Measurements from ENCODE around the gene SIGLEC7. TPM values are rescaled to one million over a fixed set of nuclear protein-coding genes. Genes with fewer than 3 reads are reported as not detected.

Gene SIGLEC7
- total RNA-seq, 3 donors from 2014 or later, result 0.16 TPM; not detected in 2

DNA sequence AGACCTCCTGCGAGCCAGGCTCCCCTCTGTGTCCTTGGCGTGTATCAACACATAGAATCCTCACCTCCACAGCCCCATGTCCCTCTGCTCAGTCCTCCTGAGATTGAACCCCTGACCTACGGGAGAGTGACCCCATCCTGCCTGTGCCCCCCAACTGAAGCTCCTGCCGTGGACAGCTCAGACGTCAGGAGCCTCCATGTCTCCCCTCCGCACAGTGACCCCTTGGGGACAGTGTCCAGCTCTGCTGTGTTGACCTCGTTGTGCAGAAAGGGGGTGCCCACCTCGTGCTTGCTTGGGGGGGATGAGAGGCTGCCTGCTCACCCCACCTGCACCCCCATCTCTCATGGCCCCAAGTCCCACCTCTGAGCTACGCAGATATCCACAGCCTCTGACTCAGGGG lies 17.9 kb upstream of the SIGLEC7 start:
- Mint-ChIP-seq H3K4me1 (ENCODE audit: low read depth) (peaks cover 74% of the 10 kb centered on the region), H3K27me3 (ENCODE audit: low read depth) (no peaks in the 10 kb centered on the region), H3K4me3 (peak overlapping the region; percentile 49), H3K9me3 (no peaks in the 10 kb centered on the region), H3K36me3 (ENCODE audit: insufficient read depth) (no peaks in the 10 kb centered on the region)
- no peak for ATAC-seq
- DNase-seq, result no peak

DNA sequence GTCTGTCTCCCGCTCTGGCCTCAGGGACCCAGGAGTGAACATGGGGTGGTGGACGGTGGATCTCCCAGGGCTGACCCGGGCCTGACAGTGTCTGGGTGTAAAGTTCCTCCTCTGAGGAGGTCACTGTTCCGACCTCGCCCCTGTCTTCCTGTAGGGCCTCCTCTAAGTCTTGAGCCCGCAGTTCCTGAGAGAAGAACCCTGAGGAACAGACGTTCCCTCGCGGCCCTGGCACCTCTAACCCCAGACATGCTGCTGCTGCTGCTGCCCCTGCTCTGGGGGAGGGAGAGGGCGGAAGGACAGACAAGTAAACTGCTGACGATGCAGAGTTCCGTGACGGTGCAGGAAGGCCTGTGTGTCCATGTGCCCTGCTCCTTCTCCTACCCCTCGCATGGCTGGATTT lies 17.4 kb upstream of the SIGLEC7 start, which contains the start of gene SIGLEC9:
Gene SIGLEC9, plus strand, starts transcription at position 178 of the 400 bp plus-strand sequence. Its CDS starts 69 bp downstream, at position 247.
- Mint-ChIP-seq H3K9me3 (no peaks in the 10 kb centered on the region), H3K36me3 (ENCODE audit: insufficient read depth) (no peaks in the 10 kb centered on the region), H3K27me3 (ENCODE audit: low read depth) (no peaks in the 10 kb centered on the region), H3K4me3 (peak within 1 kb of the TSS; percentile 54), H3K4me1 (ENCODE audit: low read depth) (peaks cover 77% of the 10 kb centered on the region)
- ATAC-seq, result no peak
- no peak for DNase-seq

GRCh38 chr19:51125421-51126075 lies 16.6 kb upstream of the SIGLEC7 start:
- ATAC-seq (no peak), DNase-seq (no peak)
- peak overlapping the region; percentile 54 for H3K4me3 Mint-ChIP-seq
- peaks cover under 1% of the 10 kb centered on the region for H3K27me3 Mint-ChIP-seq (ENCODE audit: low read depth)
- H3K4me1 Mint-ChIP-seq (ENCODE audit: low read depth), result peaks cover 85% of the 10 kb centered on the region
- H3K9me3 Mint-ChIP-seq, result no peaks in the 10 kb centered on the region
- no peaks in the 10 kb centered on the region for H3K36me3 Mint-ChIP-seq (ENCODE audit: insufficient read depth)

- no peaks in the 10 kb centered on the region for H3K9me3 Mint-ChIP-seq
- peaks cover 4% of the 10 kb centered on the region for H3K27me3 Mint-ChIP-seq (ENCODE audit: low read depth)
- H3K36me3 Mint-ChIP-seq (ENCODE audit: insufficient read depth), result no peaks in the 10 kb centered on the region
- no peak for ATAC-seq
- peak overlapping the region; percentile 11 for H3K4me3 Mint-ChIP-seq
- peaks cover 87% of the 10 kb centered on the region for H3K4me1 Mint-ChIP-seq (ENCODE audit: low read depth)
- DNase-seq, result no peak
Observed at GRCh38 chr19:51127032-51127431, 15.1 kb upstream of the SIGLEC7 start.

- DNase-seq (no peak), ATAC-seq (peak; percentile 26 to 28)
- no peaks in the 10 kb centered on the region for H3K9me3 Mint-ChIP-seq
- H3K27me3 Mint-ChIP-seq (ENCODE audit: low read depth), result peaks cover 4% of the 10 kb centered on the region
- H3K4me3 Mint-ChIP-seq, result no peak overlapping the region
- no peaks in the 10 kb centered on the region for H3K36me3 Mint-ChIP-seq (ENCODE audit: insufficient read depth)
- H3K4me1 Mint-ChIP-seq (ENCODE audit: low read depth), result peaks cover 86% of the 10 kb centered on the region
Observed at GRCh38 chr19:51127755-51128154, 14.3 kb upstream of the SIGLEC7 start.

DNA sequence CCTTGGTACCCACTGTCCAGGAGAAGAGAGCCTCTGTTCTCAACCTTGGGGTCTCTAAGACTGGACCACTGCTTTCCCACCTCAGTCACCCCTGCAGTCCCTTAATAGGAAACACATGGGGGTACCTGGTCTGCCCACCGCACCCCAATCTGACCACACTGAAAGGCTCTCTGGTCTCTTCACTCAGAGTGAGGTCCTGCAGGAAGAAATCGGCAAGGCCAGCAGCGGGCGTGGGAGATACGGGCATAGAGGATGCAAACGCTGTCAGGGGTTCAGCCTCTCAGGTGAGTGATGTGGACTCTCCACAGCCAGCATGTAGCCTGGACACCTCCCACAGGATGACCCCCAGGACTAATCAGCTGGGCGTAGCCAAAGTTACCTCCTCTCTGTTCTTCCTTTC lies 13.9 kb upstream of the SIGLEC7 start:
- no peak for DNase-seq
- peak overlapping the region; percentile 37 for H3K4me3 Mint-ChIP-seq
- no peak for ATAC-seq
- H3K4me1 Mint-ChIP-seq (ENCODE audit: low read depth), result peaks cover 82% of the 10 kb centered on the region
- no peaks in the 10 kb centered on the region for H3K36me3 Mint-ChIP-seq (ENCODE audit: insufficient read depth)
- no peaks in the 10 kb centered on the region for H3K9me3 Mint-ChIP-seq
- peaks cover 4% of the 10 kb centered on the region for H3K27me3 Mint-ChIP-seq (ENCODE audit: low read depth)

GRCh38 chr19:51129716-51130115 lies 12.4 kb upstream of the SIGLEC7 start:
- Mint-ChIP-seq H3K36me3 (ENCODE audit: insufficient read depth) (no peaks in the 10 kb centered on the region), H3K4me3 (no peak overlapping the region), H3K27me3 (ENCODE audit: low read depth) (peaks cover 4% of the 10 kb centered on the region), H3K4me1 (ENCODE audit: low read depth) (peaks cover 67% of the 10 kb centered on the region), H3K9me3 (no peaks in the 10 kb centered on the region)
- no peak for DNase-seq
- ATAC-seq, result no peak

GRCh38 chr19:51131780-51132680 lies 10.1 kb upstream of the SIGLEC7 start:
- peaks cover 60% of the 10 kb centered on the region for H3K4me1 Mint-ChIP-seq (ENCODE audit: low read depth)
- no peaks in the 10 kb centered on the region for H3K9me3 Mint-ChIP-seq
- DNase-seq (no peak), ATAC-seq (peak; percentile 42 to 47)
- no peaks in the 10 kb centered on the region for H3K36me3 Mint-ChIP-seq (ENCODE audit: insufficient read depth)
- peak overlapping the region; percentile 59 for H3K4me3 Mint-ChIP-seq
- peaks cover 4% of the 10 kb centered on the region for H3K27me3 Mint-ChIP-seq (ENCODE audit: low read depth)

DNA sequence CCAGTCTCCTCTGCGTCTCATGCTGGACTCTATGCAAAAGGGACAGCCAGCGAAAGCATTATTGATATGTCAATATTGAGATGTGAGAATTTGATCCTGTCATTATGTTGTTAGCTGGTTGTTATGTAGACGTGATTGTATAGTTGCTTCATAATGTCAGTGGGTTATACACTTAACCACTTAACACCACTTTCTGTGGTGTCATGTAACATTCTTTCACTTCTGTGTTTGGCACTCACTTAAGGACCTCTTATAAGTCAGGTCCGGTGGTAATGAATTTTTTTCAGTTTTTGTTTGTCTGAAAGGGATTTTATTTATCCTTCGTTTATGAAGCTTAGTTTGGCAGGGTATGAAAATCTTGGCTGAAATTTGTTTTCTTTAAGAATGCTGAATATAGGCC lies 7.1 kb upstream of the SIGLEC7 start:
- DNase-seq, result no peak
- H3K4me3 Mint-ChIP-seq, result no peak overlapping the region
- peaks cover 47% of the 10 kb centered on the region for H3K4me1 Mint-ChIP-seq (ENCODE audit: low read depth)
- H3K9me3 Mint-ChIP-seq, result no peaks in the 10 kb centered on the region
- H3K27me3 Mint-ChIP-seq (ENCODE audit: low read depth), result peaks cover 4% of the 10 kb centered on the region
- no peak for ATAC-seq
- H3K36me3 Mint-ChIP-seq (ENCODE audit: insufficient read depth), result no peaks in the 10 kb centered on the region

DNA sequence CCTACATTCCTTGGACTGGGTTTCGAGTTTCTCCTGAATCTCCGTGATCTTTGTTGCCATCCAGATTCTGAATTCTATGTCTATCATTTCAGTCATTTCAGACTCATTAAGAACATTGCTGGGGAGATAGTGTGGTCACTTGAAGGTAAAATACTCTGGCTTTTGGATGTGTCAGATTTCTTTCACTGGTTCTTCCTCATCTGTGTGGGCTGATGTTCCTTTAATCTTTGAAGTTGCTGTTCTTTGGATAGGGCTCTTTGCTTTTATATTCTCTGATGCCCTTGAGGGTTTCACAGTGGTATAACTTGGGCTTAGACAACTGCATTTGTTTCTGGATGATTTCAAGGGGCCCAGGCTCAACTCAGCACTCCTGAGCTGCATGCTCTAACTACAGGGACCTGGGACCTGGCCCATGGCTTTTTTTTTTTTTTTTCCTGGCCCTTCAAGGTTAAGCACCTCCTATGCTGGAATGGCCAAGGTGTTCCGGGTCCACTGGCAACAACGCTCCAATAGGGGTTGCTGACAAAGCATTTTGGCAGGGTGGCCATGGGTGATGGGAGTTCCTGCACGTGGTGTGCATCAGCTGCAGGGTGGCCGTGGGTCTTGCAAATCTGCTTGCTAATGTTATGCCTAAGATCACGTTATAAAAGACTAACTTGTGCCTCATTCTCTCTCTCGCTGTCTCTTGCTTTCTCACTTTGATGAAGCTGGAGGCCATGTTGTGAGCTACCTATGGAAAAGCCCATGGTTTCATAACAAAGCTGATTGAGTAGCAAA lies 5.9 kb upstream of the SIGLEC7 start:
- no peak overlapping the region for H3K4me3 Mint-ChIP-seq
- H3K9me3 Mint-ChIP-seq, result no peaks in the 10 kb centered on the region
- peaks cover 36% of the 10 kb centered on the region for H3K4me1 Mint-ChIP-seq (ENCODE audit: low read depth)
- H3K36me3 Mint-ChIP-seq (ENCODE audit: insufficient read depth), result no peaks in the 10 kb centered on the region
- H3K27me3 Mint-ChIP-seq (ENCODE audit: low read depth), result peaks cover 5% of the 10 kb centered on the region
- no peak for DNase-seq
- ATAC-seq, result no peak

DNA sequence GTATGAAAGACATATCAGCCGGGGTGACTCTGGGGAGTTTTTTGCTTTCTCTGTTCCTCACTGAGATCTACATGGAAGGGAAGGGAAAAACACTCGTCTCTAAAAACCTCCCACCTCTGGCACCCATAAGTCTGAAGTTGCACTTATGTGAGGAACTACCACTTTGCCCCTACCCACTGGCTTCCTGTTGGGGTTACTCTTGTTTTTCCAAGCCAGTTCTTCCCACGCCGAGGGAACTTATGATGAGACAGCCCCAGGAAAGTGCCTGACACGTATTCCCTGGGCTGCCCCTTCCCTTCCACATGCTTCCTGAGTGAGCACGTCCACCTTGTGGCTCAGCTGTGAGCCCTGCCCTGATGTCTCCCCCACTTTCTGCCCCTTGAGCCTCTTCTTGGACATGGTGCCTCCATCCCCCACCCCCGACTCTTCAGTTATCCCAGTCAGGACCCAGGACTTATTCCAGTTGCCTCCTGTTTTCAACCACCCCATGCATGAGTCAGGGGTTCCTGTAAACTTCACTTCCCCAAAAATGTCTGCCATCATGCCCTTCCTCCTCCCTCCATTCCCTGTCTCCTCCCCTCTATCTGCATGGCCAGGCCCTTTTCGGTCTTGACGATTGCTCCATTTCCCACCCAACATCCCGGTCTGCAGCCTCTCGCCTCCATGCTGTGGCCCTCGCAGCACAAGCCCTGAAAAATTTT lies 5.1 kb upstream of the SIGLEC7 start:
- Mint-ChIP-seq H3K4me3 (no peak overlapping the region), H3K9me3 (no peaks in the 10 kb centered on the region), H3K27me3 (ENCODE audit: low read depth) (peaks cover 5% of the 10 kb centered on the region), H3K36me3 (ENCODE audit: insufficient read depth) (no peaks in the 10 kb centered on the region), H3K4me1 (ENCODE audit: low read depth) (peaks cover 30% of the 10 kb centered on the region)
- ATAC-seq (no peak), DNase-seq (no peak)

DNA sequence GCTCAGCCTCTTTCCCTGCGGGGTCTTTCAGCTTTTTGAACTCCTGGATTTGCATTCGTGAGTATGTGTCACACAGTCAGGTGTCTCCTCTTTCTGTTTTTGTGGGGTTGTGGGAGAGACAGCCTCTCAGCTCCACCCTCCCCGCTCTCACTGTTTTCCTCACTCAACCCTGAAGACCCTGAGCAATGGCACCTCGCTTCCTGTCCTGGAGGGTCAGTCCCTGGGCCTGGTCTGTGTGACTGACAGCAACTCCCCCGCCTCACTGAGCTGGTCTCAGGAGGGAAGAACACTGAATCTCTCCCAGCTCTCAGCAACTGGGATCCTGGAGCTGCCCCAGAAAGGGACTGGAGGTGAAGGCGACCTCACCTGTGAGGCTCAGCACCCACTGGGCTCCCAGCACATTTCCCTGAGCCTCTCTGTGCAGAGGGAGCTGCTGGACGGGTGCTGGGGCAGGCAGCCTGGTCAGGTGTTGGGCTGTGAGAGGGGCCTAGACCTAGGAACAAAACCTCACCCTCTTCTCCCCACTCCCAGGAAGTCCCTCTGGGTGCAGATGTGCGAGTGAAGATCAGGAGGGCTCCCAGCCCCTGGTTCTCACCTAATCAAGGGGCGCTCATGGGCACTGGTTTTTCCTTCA lies 4.2 kb upstream of the SIGLEC7 start:
- peaks cover 23% of the 10 kb centered on the region for H3K4me1 Mint-ChIP-seq (ENCODE audit: low read depth)
- peaks cover 5% of the 10 kb centered on the region for H3K27me3 Mint-ChIP-seq (ENCODE audit: low read depth)
- DNase-seq (no peak), ATAC-seq (no peak)
- H3K4me3 Mint-ChIP-seq, result no peak overlapping the region
- H3K36me3 Mint-ChIP-seq (ENCODE audit: insufficient read depth), result no peaks in the 10 kb centered on the region
- no peaks in the 10 kb centered on the region for H3K9me3 Mint-ChIP-seq

GRCh38 chr19:51138549-51138979 lies 3.5 kb upstream of the SIGLEC7 start:
- Mint-ChIP-seq H3K36me3 (ENCODE audit: insufficient read depth) (no peaks in the 10 kb centered on the region), H3K9me3 (no peaks in the 10 kb centered on the region), H3K27me3 (ENCODE audit: low read depth) (peaks cover 5% of the 10 kb centered on the region), H3K4me3 (no peak overlapping the region), H3K4me1 (ENCODE audit: low read depth) (peaks cover 23% of the 10 kb centered on the region)
- DNase-seq, result no peak
- ATAC-seq, result no peak

All from activated T-cell treated with anti-CD3 and anti-CD28 coated beads, Interleukin-2, amount 50 U/mL, for 4 hours (primary cell).